BLaER1 (cell line): ENCODE data around the gene TMTC2.

Experiments used
- H3K27ac ChIP-seq: shearing (Covaris generic); formaldehyde crosslinking; 2 replicates; pipeline ENCODE4 v1.8.1; 2022
- H3K27me3 ChIP-seq: shearing (Covaris generic); formaldehyde crosslinking; 2 replicates; pipeline ENCODE4 v1.8.1; 2022
- H3K36me3 ChIP-seq: shearing (Covaris generic); formaldehyde crosslinking; 2 replicates; pipeline ENCODE4 v1.8.1; 2022
- H3K4me1 ChIP-seq: shearing (Covaris generic); formaldehyde crosslinking; 2 replicates; pipeline ENCODE4 v1.8.1; 2022
- H3K4me2 ChIP-seq: shearing (Covaris generic); formaldehyde crosslinking; 2 replicates; pipeline ENCODE4 v1.8.1; 2022
- H3K4me3 ChIP-seq: shearing (Covaris generic); formaldehyde crosslinking; 2 replicates; pipeline ENCODE4 v1.8.1; 2022
- H3K9ac ChIP-seq: shearing (Covaris generic); formaldehyde crosslinking; 2 replicates; pipeline ENCODE4 v1.8.1; 2022
- H3K9me3 ChIP-seq: shearing (Covaris generic); formaldehyde crosslinking; 2 replicates; pipeline ENCODE4 v1.8.1; 2022
- H4K20me1 ChIP-seq: shearing (Covaris generic); formaldehyde crosslinking; 2 replicates; pipeline ENCODE4 v1.8.1; 2022
- Cebpa-rat ChIP-seq: shearing (Covaris generic); IDR thresholded peaks from 2 replicates; pipeline ENCODE4 v1.8.1; 2022

TMTC2 gene

GRCh38 chr12:82931349-82932116 is 244.8 kb downstream of the TMTC2 start:
- Histone ChIP-seq H3K4me2 (no peak overlapping the region), H3K36me3 (no peaks in the 10 kb centered on the region), H3K4me3 (no peak overlapping the region), H3K9ac (no peak overlapping the region), H3K27ac (no peak overlapping the region), H4K20me1 (no peaks in the 10 kb centered on the region), H3K4me1 (no peaks in the 10 kb centered on the region), H3K27me3 (no peaks in the 10 kb centered on the region), H3K9me3 (no peaks in the 10 kb centered on the region)
- TF ChIP-seq Cebpa-rat, result no peak

GRCh38 chr12:82937151-82937550 is 250.4 kb downstream of the TMTC2 start:
- Histone ChIP-seq H4K20me1 (no peaks in the 10 kb centered on the region), H3K4me1 (no peaks in the 10 kb centered on the region), H3K9me3 (no peaks in the 10 kb centered on the region), H3K27ac (no peak overlapping the region), H3K27me3 (no peaks in the 10 kb centered on the region), H3K36me3 (no peaks in the 10 kb centered on the region), H3K4me3 (no peak overlapping the region), H3K4me2 (no peak overlapping the region), H3K9ac (no peak overlapping the region)
- TF ChIP-seq Cebpa-rat, result no peak

GRCh38 chr12:82942521-82942920 is 255.8 kb downstream of the TMTC2 start:
- no peaks in the 10 kb centered on the region for H3K9me3 ChIP-seq
- H3K27ac ChIP-seq, result no peak overlapping the region
- no peak overlapping the region for H3K9ac ChIP-seq
- H3K27me3 ChIP-seq, result no peaks in the 10 kb centered on the region
- H3K36me3 ChIP-seq, result no peaks in the 10 kb centered on the region
- H4K20me1 ChIP-seq, result no peaks in the 10 kb centered on the region
- no peak overlapping the region for H3K4me3 ChIP-seq
- no peak overlapping the region for H3K4me2 ChIP-seq
- H3K4me1 ChIP-seq, result no peaks in the 10 kb centered on the region
- TF ChIP-seq Cebpa-rat, result no peak

- no peak overlapping the region for H3K4me2 ChIP-seq
- no peaks in the 10 kb centered on the region for H3K4me1 ChIP-seq
- no peaks in the 10 kb centered on the region for H3K9me3 ChIP-seq
- no peaks in the 10 kb centered on the region for H3K27me3 ChIP-seq
- H4K20me1 ChIP-seq, result no peaks in the 10 kb centered on the region
- H3K9ac ChIP-seq, result no peak overlapping the region
- TF ChIP-seq Cebpa-rat, result no peak
- H3K4me3 ChIP-seq, result no peak overlapping the region
- H3K27ac ChIP-seq, result no peak overlapping the region
- H3K36me3 ChIP-seq, result no peaks in the 10 kb centered on the region
These were observed 256.3 kb downstream of the TMTC2 start for GRCh38 chr12:82942991-82943401.

GRCh38 chr12:82948491-82948890 is 261.8 kb downstream of the TMTC2 start:
- Histone ChIP-seq H3K27me3 (no peaks in the 10 kb centered on the region), H4K20me1 (no peaks in the 10 kb centered on the region), H3K4me1 (no peaks in the 10 kb centered on the region), H3K9ac (no peak overlapping the region), H3K36me3 (no peaks in the 10 kb centered on the region), H3K4me2 (no peak overlapping the region), H3K9me3 (no peaks in the 10 kb centered on the region), H3K27ac (no peak overlapping the region), H3K4me3 (no peak overlapping the region)
- TF ChIP-seq Cebpa-rat, result no peak

GRCh38 chr12:82950356-82950755 is 263.6 kb downstream of the TMTC2 start:
- H3K4me1 ChIP-seq, result no peaks in the 10 kb centered on the region
- no peak for TF ChIP-seq Cebpa-rat
- H3K9me3 ChIP-seq, result no peaks in the 10 kb centered on the region
- H4K20me1 ChIP-seq, result no peaks in the 10 kb centered on the region
- H3K4me2 ChIP-seq, result no peak overlapping the region
- H3K36me3 ChIP-seq, result no peaks in the 10 kb centered on the region
- H3K4me3 ChIP-seq, result no peak overlapping the region
- no peak overlapping the region for H3K9ac ChIP-seq
- H3K27me3 ChIP-seq, result no peaks in the 10 kb centered on the region
- H3K27ac ChIP-seq, result no peak overlapping the region

- H3K9ac ChIP-seq, result no peak overlapping the region
- H3K4me1 ChIP-seq, result no peaks in the 10 kb centered on the region
- no peaks in the 10 kb centered on the region for H3K9me3 ChIP-seq
- H4K20me1 ChIP-seq, result no peaks in the 10 kb centered on the region
- no peak for TF ChIP-seq Cebpa-rat
- no peak overlapping the region for H3K4me3 ChIP-seq
- no peaks in the 10 kb centered on the region for H3K27me3 ChIP-seq
- H3K4me2 ChIP-seq, result no peak overlapping the region
- H3K27ac ChIP-seq, result no peak overlapping the region
- no peaks in the 10 kb centered on the region for H3K36me3 ChIP-seq
These were observed 266.2 kb downstream of the TMTC2 start for GRCh38 chr12:82952946-82953345.

- Histone ChIP-seq H3K36me3 (no peaks in the 10 kb centered on the region), H3K4me2 (no peak overlapping the region), H3K27ac (no peak overlapping the region), H3K4me3 (no peak overlapping the region), H3K9ac (no peak overlapping the region), H3K4me1 (no peaks in the 10 kb centered on the region), H4K20me1 (no peaks in the 10 kb centered on the region), H3K27me3 (no peaks in the 10 kb centered on the region), H3K9me3 (no peaks in the 10 kb centered on the region)
- TF ChIP-seq Cebpa-rat, result no peak
These were observed 266.7 kb downstream of the TMTC2 start for GRCh38 chr12:82953397-82953796.

GRCh38 chr12:82954064-82954463 is 267.4 kb downstream of the TMTC2 start:
- Histone ChIP-seq H4K20me1 (no peaks in the 10 kb centered on the region), H3K36me3 (no peaks in the 10 kb centered on the region), H3K4me1 (no peaks in the 10 kb centered on the region), H3K4me3 (no peak overlapping the region), H3K27ac (no peak overlapping the region), H3K4me2 (no peak overlapping the region), H3K9ac (no peak overlapping the region), H3K9me3 (no peaks in the 10 kb centered on the region), H3K27me3 (no peaks in the 10 kb centered on the region)
- TF ChIP-seq Cebpa-rat, result no peak

GRCh38 chr12:82954572-82954971 is 267.9 kb downstream of the TMTC2 start:
- H3K9ac ChIP-seq, result no peak overlapping the region
- H3K36me3 ChIP-seq, result no peaks in the 10 kb centered on the region
- H3K4me1 ChIP-seq, result no peaks in the 10 kb centered on the region
- no peak for TF ChIP-seq Cebpa-rat
- no peaks in the 10 kb centered on the region for H4K20me1 ChIP-seq
- H3K27ac ChIP-seq, result no peak overlapping the region
- H3K4me3 ChIP-seq, result no peak overlapping the region
- no peak overlapping the region for H3K4me2 ChIP-seq
- no peaks in the 10 kb centered on the region for H3K27me3 ChIP-seq
- H3K9me3 ChIP-seq, result no peaks in the 10 kb centered on the region

- no peak overlapping the region for H3K4me2 ChIP-seq
- H3K27me3 ChIP-seq, result no peaks in the 10 kb centered on the region
- H4K20me1 ChIP-seq, result no peaks in the 10 kb centered on the region
- H3K9me3 ChIP-seq, result no peaks in the 10 kb centered on the region
- no peak overlapping the region for H3K4me3 ChIP-seq
- H3K27ac ChIP-seq, result no peak overlapping the region
- TF ChIP-seq Cebpa-rat, result no peak
- H3K4me1 ChIP-seq, result no peaks in the 10 kb centered on the region
- H3K36me3 ChIP-seq, result no peaks in the 10 kb centered on the region
- no peak overlapping the region for H3K9ac ChIP-seq
These were observed 268.3 kb downstream of the TMTC2 start for GRCh38 chr12:82955043-82955442.
